ENCODE measurements around the gene PPFIA2. TPM values are rescaled to one million over a fixed set of nuclear protein-coding genes. Genes with fewer than 3 reads are reported as not detected.

The PPFIA2 gene
- total RNA-seq, 4 donors from 2014 or later = 5.4 to 19.5 (median 18.5) TPM; not detected in 1

- DNase-seq = no peak
- Histone ChIP-seq H3K4me1 (peaks cover 0 to 12% of the 10 kb centered on the region in 2 donors), H3K27ac (peak overlapping the region; percentile 30 to 49), H3K27me3 (no peaks in the 10 kb centered on the region), H3K9me3 (no peaks in the 10 kb centered on the region), H3K4me3 (no peak overlapping the region), H3K36me3 (no peaks in the 10 kb centered on the region)
- TF ChIP-seq POLR2A (IDR thresholded peaks at IDR 0.05) (no peak), CTCF (IDR thresholded peaks at IDR 0.05) (no peak)
- intact Hi-C loops (cut with DNase I; ENCODE audit: low total_unique reads) = no loop called here
These were observed 527.4 kb downstream of the PPFIA2 start for GRCh38 chr12:81231574-81232368.

- intact Hi-C loops (cut with DNase I; ENCODE audit: low total_unique reads) = no loop called here
- TF ChIP-seq POLR2A (IDR thresholded peaks at IDR 0.05) (no peak), CTCF (IDR thresholded peaks at IDR 0.05) (no peak)
- Histone ChIP-seq H3K9me3 (no peaks in the 10 kb centered on the region), H3K4me1 (peaks cover 0 to 12% of the 10 kb centered on the region in 2 donors), H3K27ac (peak overlapping the region; percentile 1 to 44), H3K36me3 (no peaks in the 10 kb centered on the region), H3K4me3 (no peak overlapping the region), H3K27me3 (no peaks in the 10 kb centered on the region)
- no peak for DNase-seq
These were observed 529.4 kb downstream of the PPFIA2 start for GRCh38 chr12:81229759-81230158.

DNA sequence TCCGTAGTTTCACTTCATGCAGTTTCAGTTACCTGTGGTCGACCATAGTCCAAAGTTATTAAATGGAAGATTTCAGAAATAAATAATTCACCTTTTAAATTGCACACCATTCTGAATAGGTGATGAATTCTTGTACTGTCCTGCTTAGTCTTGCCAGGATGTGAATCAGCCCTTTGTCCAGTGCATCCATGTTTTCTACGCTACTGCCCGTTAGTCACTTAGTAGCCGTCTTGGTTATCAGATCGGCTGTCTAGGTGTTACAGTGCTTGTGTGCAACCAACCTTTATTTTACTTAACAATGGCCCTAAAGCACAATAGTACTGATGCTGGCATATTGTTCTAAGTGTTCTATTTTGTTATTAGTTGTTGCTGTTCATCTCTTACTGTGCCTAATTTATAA is 534.5 kb downstream of the PPFIA2 start:
- no peak for DNase-seq
- TF ChIP-seq POLR2A (IDR thresholded peaks at IDR 0.05) (no peak), CTCF (IDR thresholded peaks at IDR 0.05) (no peak)
- Histone ChIP-seq H3K36me3 (no peaks in the 10 kb centered on the region), H3K4me3 (no peak overlapping the region), H3K27ac (no peak overlapping the region), H3K4me1 (no peaks in the 10 kb centered on the region), H3K9me3 (no peaks in the 10 kb centered on the region), H3K27me3 (no peaks in the 10 kb centered on the region)
- intact Hi-C loops (cut with DNase I; ENCODE audit: low total_unique reads) = no loop called here

GRCh38 chr12:81222846-81223592 is 536.1 kb downstream of the PPFIA2 start:
- H3K27ac ChIP-seq = peak overlapping the region; percentile 59 to 72
- DNase-seq = no peak
- H3K27me3 ChIP-seq = no peaks in the 10 kb centered on the region
- no peaks in the 10 kb centered on the region for H3K9me3 ChIP-seq
- intact Hi-C loops (cut with DNase I; ENCODE audit: low total_unique reads) = no loop called here
- no peaks in the 10 kb centered on the region for H3K4me1 ChIP-seq
- TF ChIP-seq POLR2A (IDR thresholded peaks at IDR 0.05) = no peak
- TF ChIP-seq CTCF (IDR thresholded peaks at IDR 0.05) = no peak
- H3K36me3 ChIP-seq = no peaks in the 10 kb centered on the region
- no peak overlapping the region for H3K4me3 ChIP-seq

DNA sequence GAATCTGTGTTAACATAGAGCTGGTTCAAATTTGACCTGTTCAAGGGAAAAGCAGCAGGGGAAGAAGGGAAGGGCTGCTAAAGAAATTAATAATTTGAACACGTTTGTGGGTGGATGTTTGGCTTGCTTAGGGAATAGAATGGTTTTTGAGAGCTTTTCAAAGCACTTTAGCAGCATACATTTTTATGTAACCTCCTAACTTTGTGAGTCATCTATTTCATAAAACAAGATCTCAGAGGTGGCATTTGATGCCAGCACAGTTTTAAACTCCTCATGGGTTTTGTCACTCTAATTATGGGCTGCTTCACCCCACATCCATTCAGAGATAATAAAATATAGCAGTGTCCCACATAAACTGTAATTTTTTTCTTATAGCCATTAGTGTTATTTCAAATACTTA is 537.5 kb downstream of the PPFIA2 start:
- DNase-seq = no peak
- Histone ChIP-seq H3K4me1 (no peaks in the 10 kb centered on the region), H3K27me3 (no peaks in the 10 kb centered on the region), H3K27ac (peak overlapping the region; percentile 59 to 72), H3K9me3 (no peaks in the 10 kb centered on the region), H3K4me3 (no peak overlapping the region), H3K36me3 (no peaks in the 10 kb centered on the region)
- intact Hi-C loops (cut with DNase I; ENCODE audit: low total_unique reads) = no loop called here
- TF ChIP-seq CTCF (IDR thresholded peaks at IDR 0.05) (no peak), POLR2A (IDR thresholded peaks at IDR 0.05) (no peak)
